ENCODE results near the gene GNAT2. TPM values are rescaled to one million over a fixed set of nuclear protein-coding genes. Genes with fewer than 3 reads are reported as not detected.

The GNAT2 gene
- total RNA-seq, 6 experiments from 2014 or later: 0.11 to 0.40 (median 0.34) TPM; not detected in 3

- Mint-ChIP-seq H3K4me1 (ENCODE audit: low read depth) (peaks cover 47% of the 10 kb centered on the region), H3K27me3 (ENCODE audit: insufficient read depth) (peaks cover 3% of the 10 kb centered on the region), H3K9me3 (no peaks in the 10 kb centered on the region), H3K36me3 (ENCODE audit: low read depth) (peaks cover 34% of the 10 kb centered on the region), H3K27ac (peak overlapping the region; percentile 69), H3K4me3 (no peak overlapping the region)
- no peak for DNase-seq
- TF ChIP-seq CTCF (IDR thresholded peaks at IDR 0.05): no peak
These were observed 5.8 kb upstream of the GNAT2 start for GRCh38 chr1:109625176-109625575.

- peaks cover 4% of the 10 kb centered on the region for H3K27me3 Mint-ChIP-seq (ENCODE audit: insufficient read depth)
- no peak overlapping the region for H3K4me3 Mint-ChIP-seq
- no peaks in the 10 kb centered on the region for H3K9me3 Mint-ChIP-seq
- H3K27ac Mint-ChIP-seq: 0 out of 2 replicates have a peak overlapping the region, but pooled peaks have one; percentile 4
- TF ChIP-seq CTCF (IDR thresholded peaks at IDR 0.05): no peak
- DNase-seq: no peak
- H3K4me1 Mint-ChIP-seq (ENCODE audit: low read depth): peaks cover 49% of the 10 kb centered on the region
- peaks cover 27% of the 10 kb centered on the region for H3K36me3 Mint-ChIP-seq (ENCODE audit: low read depth)
These were observed 5.0 kb upstream of the GNAT2 start for GRCh38 chr1:109624201-109625010.

- Mint-ChIP-seq H3K9me3 (no peaks in the 10 kb centered on the region), H3K27ac (peak overlapping the region; percentile 62; the same call in 1 of the 2 replicates), H3K36me3 (ENCODE audit: low read depth) (peaks cover 25% of the 10 kb centered on the region), H3K4me3 (peak overlapping the region; percentile 95), H3K4me1 (ENCODE audit: low read depth) (peaks cover 56% of the 10 kb centered on the region), H3K27me3 (ENCODE audit: insufficient read depth) (peaks cover 4% of the 10 kb centered on the region)
- no peak for TF ChIP-seq CTCF (IDR thresholded peaks at IDR 0.05)
- no peak for DNase-seq
These were observed 4.3 kb upstream of the GNAT2 start for GRCh38 chr1:109623601-109624161.

- TF ChIP-seq CTCF (IDR thresholded peaks at IDR 0.05): no peak
- peak overlapping the region; percentile 100; the same call in 1 of the 2 replicates for H3K27ac Mint-ChIP-seq
- peak overlapping the region; percentile 95 for H3K4me3 Mint-ChIP-seq
- no peaks in the 10 kb centered on the region for H3K9me3 Mint-ChIP-seq
- H3K4me1 Mint-ChIP-seq (ENCODE audit: low read depth): peaks cover 53% of the 10 kb centered on the region
- H3K27me3 Mint-ChIP-seq (ENCODE audit: insufficient read depth): peaks cover 4% of the 10 kb centered on the region
- DNase-seq: no peak
- peaks cover 18% of the 10 kb centered on the region for H3K36me3 Mint-ChIP-seq (ENCODE audit: low read depth)
These were observed 3.5 kb upstream of the GNAT2 start for GRCh38 chr1:109622895-109623294.

GRCh38 chr1:109622137-109622892 is 2.9 kb upstream of the GNAT2 start:
- DNase-seq: no peak
- TF ChIP-seq CTCF (IDR thresholded peaks at IDR 0.05): no peak
- H3K9me3 Mint-ChIP-seq: no peaks in the 10 kb centered on the region
- peaks cover 59% of the 10 kb centered on the region for H3K4me1 Mint-ChIP-seq (ENCODE audit: low read depth)
- peak overlapping the region; percentile 95 for H3K4me3 Mint-ChIP-seq
- peak overlapping the region; percentile 100 for H3K27ac Mint-ChIP-seq
- H3K27me3 Mint-ChIP-seq (ENCODE audit: insufficient read depth): peaks cover 4% of the 10 kb centered on the region
- H3K36me3 Mint-ChIP-seq (ENCODE audit: low read depth): peaks cover 13% of the 10 kb centered on the region
